ENCODE data around the gene NSG1. TPM values are rescaled to one million over a fixed set of nuclear protein-coding genes. Genes with fewer than 3 reads are reported as not detected.

NSG1 gene
- total RNA-seq, 1 experiment from 2014 or later: not detected

DNA sequence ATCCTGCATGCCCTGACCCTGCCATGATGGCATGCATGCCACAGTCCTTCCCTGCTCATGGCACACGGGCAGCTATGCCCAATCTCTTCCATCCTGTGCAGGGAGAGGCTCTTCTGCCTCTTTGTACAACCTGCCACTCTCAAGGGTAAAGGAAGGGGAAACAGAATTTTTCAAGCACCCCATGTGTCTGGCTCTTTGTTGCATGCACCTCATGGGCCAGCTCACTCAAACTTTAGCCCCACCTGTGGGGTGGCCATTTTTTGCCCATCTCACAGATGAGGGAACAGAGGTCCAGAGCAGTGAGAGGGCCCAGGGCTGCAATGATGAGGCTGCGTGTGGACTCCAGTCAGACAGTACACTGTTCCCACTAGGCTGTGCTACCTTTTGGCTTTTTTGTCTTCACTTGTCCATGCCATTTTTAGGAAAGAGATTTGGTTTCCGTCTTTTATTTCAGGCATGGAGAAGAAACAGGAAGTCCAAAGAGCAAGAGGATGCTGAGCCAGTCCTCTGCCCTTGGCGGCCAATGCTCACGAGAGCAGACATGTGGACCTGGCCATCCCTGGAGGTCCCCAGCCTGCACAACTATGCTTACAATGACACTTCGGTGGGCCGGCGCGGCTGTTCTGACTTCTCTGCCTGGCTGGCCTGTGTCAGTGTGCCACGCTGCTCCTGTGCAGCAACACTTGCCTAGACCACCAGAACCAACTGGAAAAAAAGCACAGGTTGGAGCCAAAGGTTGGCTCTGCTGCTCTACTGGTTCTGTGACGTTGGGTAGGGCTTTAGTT lies 45.6 kb downstream of the NSG1 start:
- Histone ChIP-seq H3K9me3 (ENCODE audit: low read length) (no peaks in the 10 kb centered on the region), H4K20me1 (ENCODE audit: low read length) (no peaks in the 10 kb centered on the region), H3F3A (ENCODE audit: low read length, unreplicated experiment) (no peaks in the 10 kb centered on the region), H3K4me2 (ENCODE audit: low read length) (no peak overlapping the region), H2AFZ (ENCODE audit: low read length) (no peak overlapping the region), H3K9ac (ENCODE audit: low read length) (no peak overlapping the region), H3K79me2 (ENCODE audit: low read length) (no peaks in the 10 kb centered on the region), H3K4me3 (ENCODE audit: low read length) (no peak overlapping the region), H3K4me1 (ENCODE audit: insufficient read depth, low read length) (0 out of 2 replicates have a peak, but pooled peaks cover 3% of the 10 kb centered on the region), H3K36me3 (ENCODE audit: low read depth, low read length) (0 out of 2 replicates have a peak, but pooled peaks cover 2% of the 10 kb centered on the region), H3K9me2 (replicated peaks; ENCODE audit: low read length) (no peaks in the 10 kb centered on the region), H3K27ac (ENCODE audit: low read length) (no peak overlapping the region), H3K27me3 (ENCODE audit: low read length) (no peaks in the 10 kb centered on the region)
- no TSS peak for BruUV-seq (replicated peaks)
- DNase-seq (no peak), ATAC-seq (no peak)
- TF ChIP-seq EZH2 (IDR thresholded peaks at IDR 0.05; ENCODE audit: low read length, unreplicated experiment) (no peak), EZH2phosphoT487 (IDR thresholded peaks at IDR 0.05; ENCODE audit: borderline replicate concordance, low read length) (no peak)
- TF ChIP-seq, protein P1, sequence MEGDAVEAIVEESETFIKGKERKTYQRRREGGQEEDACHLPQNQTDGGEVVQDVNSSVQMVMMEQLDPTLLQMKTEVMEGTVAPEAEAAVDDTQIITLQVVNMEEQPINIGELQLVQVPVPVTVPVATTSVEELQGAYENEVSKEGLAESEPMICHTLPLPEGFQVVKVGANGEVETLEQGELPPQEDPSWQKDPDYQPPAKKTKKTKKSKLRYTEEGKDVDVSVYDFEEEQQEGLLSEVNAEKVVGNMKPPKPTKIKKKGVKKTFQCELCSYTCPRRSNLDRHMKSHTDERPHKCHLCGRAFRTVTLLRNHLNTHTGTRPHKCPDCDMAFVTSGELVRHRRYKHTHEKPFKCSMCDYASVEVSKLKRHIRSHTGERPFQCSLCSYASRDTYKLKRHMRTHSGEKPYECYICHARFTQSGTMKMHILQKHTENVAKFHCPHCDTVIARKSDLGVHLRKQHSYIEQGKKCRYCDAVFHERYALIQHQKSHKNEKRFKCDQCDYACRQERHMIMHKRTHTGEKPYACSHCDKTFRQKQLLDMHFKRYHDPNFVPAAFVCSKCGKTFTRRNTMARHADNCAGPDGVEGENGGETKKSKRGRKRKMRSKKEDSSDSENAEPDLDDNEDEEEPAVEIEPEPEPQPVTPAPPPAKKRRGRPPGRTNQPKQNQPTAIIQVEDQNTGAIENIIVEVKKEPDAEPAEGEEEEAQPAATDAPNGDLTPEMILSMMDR (conservative IDR thresholded peaks at IDR 0.05; ENCODE audit: low read depth, low read length): no peak
- intact Hi-C loops (cut with micrococcal nuclease): no loop called here
- ChIA-PET CTCF (no interaction called here), POLR2A (ENCODE audit: unreplicated experiment) (no interaction called here)

- Histone ChIP-seq H3K36me3 (ENCODE audit: low read depth, low read length) (0 out of 2 replicates have a peak, but pooled peaks cover 2% of the 10 kb centered on the region), H3K27me3 (ENCODE audit: low read length) (no peaks in the 10 kb centered on the region), H3K4me3 (ENCODE audit: low read length) (no peak overlapping the region), H3K27ac (ENCODE audit: low read length) (no peak overlapping the region), H3K4me1 (ENCODE audit: insufficient read depth, low read length) (0 out of 2 replicates have a peak, but pooled peaks cover 3% of the 10 kb centered on the region), H3K4me2 (ENCODE audit: low read length) (no peak overlapping the region), H3K79me2 (ENCODE audit: low read length) (no peaks in the 10 kb centered on the region), H3K9me2 (replicated peaks; ENCODE audit: low read length) (no peaks in the 10 kb centered on the region), H4K20me1 (ENCODE audit: low read length) (no peaks in the 10 kb centered on the region), H2AFZ (ENCODE audit: low read length) (no peak overlapping the region), H3F3A (ENCODE audit: low read length, unreplicated experiment) (no peaks in the 10 kb centered on the region), H3K9me3 (ENCODE audit: low read length) (no peaks in the 10 kb centered on the region), H3K9ac (ENCODE audit: low read length) (no peak overlapping the region)
- TF ChIP-seq EZH2 (IDR thresholded peaks at IDR 0.05; ENCODE audit: low read length, unreplicated experiment): no peak
- no peak for TF ChIP-seq EZH2phosphoT487 (IDR thresholded peaks at IDR 0.05; ENCODE audit: borderline replicate concordance, low read length)
- TF ChIP-seq, protein P1 (conservative IDR thresholded peaks at IDR 0.05; ENCODE audit: low read depth, low read length): no peak
- CTCF ChIA-PET: no interaction called here
- ATAC-seq (no peak), DNase-seq (no peak)
- POLR2A ChIA-PET (ENCODE audit: unreplicated experiment): no interaction called here
- intact Hi-C loops (cut with micrococcal nuclease): no loop called here
- no TSS peak for BruUV-seq (replicated peaks)
Measured at GRCh38 chr4:4433941-4434340, 47.0 kb downstream of the NSG1 start.

DNA sequence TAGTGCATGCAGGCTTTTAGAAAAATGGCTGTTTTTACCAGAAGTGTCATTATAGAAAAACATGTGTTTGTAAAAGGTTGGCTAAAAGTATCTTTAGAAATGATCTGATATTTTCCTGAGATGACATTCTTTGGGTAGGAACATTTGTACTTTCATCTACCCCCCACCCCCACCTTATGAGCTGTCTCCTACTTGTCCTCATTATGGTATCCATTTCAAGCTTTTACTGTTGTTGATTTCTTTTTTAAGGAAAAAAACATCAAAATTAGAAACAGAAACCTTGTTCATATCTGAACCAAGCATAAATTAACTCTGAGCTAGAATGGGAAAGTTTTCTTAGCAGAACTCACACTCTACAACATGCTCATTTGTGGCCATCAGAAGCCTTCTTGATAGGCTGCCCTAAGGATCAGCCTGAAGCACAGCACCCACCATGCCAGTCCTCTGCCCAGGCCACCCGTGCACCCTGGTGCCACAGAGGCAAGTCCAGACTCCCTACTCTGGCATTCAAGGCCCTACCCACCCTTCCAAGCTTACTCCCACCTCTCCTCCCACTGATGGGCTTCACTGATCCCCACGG lies 49.4 kb downstream of the NSG1 start:
- CTCF ChIA-PET: no interaction called here
- no TSS peak for BruUV-seq (replicated peaks)

More for the DNA sequence above, 49.4 kb downstream of the NSG1 start:
- DNase-seq (no peak), ATAC-seq (no peak)
- no peak overlapping the region for H3K4me2 ChIP-seq (ENCODE audit: low read length)
- H3K9me2 ChIP-seq (replicated peaks; ENCODE audit: low read length): no peaks in the 10 kb centered on the region
- H4K20me1 ChIP-seq (ENCODE audit: low read length): no peaks in the 10 kb centered on the region
- H3K9me3 ChIP-seq (ENCODE audit: low read length): no peaks in the 10 kb centered on the region
- POLR2A ChIA-PET (ENCODE audit: unreplicated experiment): no interaction called here
- H3K4me1 ChIP-seq (ENCODE audit: insufficient read depth, low read length): no peaks in the 10 kb centered on the region
- TF ChIP-seq, protein P1 (conservative IDR thresholded peaks at IDR 0.05; ENCODE audit: low read depth, low read length): no peak
- TF ChIP-seq EZH2 (IDR thresholded peaks at IDR 0.05; ENCODE audit: low read length, unreplicated experiment) (no peak), EZH2phosphoT487 (IDR thresholded peaks at IDR 0.05; ENCODE audit: borderline replicate concordance, low read length) (no peak)
- H3F3A ChIP-seq (ENCODE audit: low read length, unreplicated experiment): no peaks in the 10 kb centered on the region
- H3K36me3 ChIP-seq (ENCODE audit: low read depth, low read length): no peaks in the 10 kb centered on the region
- intact Hi-C loops (cut with micrococcal nuclease): no loop called here
- H3K4me3 ChIP-seq (ENCODE audit: low read length): no peak overlapping the region
- H3K27me3 ChIP-seq (ENCODE audit: low read length): no peaks in the 10 kb centered on the region
- no peak overlapping the region for H3K9ac ChIP-seq (ENCODE audit: low read length)
- no peak overlapping the region for H3K27ac ChIP-seq (ENCODE audit: low read length)
- H2AFZ ChIP-seq (ENCODE audit: low read length): no peak overlapping the region
- no peaks in the 10 kb centered on the region for H3K79me2 ChIP-seq (ENCODE audit: low read length)
